Ovary (tissue), 9 donors: ENCODE data around the gene NAXD. TPM values are rescaled to one million over a fixed set of nuclear protein-coding genes. Genes with fewer than 3 reads are reported as not detected.

Experiments
- DNase-seq, 5 donors: peaks; one replicate each; pipeline ENCODE4 v3.0.0-alpha.2; 2019 to 2020
- H3K27ac ChIP-seq, 2 donors: fragments of 200-600 bp; one replicate each; pipeline versions ENCODE4 v1.5.1 to v1.8.0; 2019 to 2022
- H3K27me3 ChIP-seq: fragments of 200-600 bp; one replicate; pipeline ENCODE4 v1.8.0; 2022
- H3K36me3 ChIP-seq: fragments of 200-600 bp; sonication (generic); one replicate; pipeline ENCODE4 v1.5.1; 2019
- H3K4me1 ChIP-seq: one replicate; pipeline ENCODE4 v1.8.1; 2013; ENCODE audit warnings: mild to moderate bottlenecking, moderate library complexity; ENCODE audit not compliant: insufficient read depth
- H3K4me3 ChIP-seq: fragments of 200-600 bp; sonication (generic); one replicate; pipeline ENCODE4 v1.5.1; 2017
- H3K9me3 ChIP-seq, 2 donors: fragments of 200-600 bp in 1 of 2; sonication (generic) in 1 of 2; one replicate each; pipeline versions ENCODE4 v1.5.1 to v1.8.1; 2013 to 2019; ENCODE audit warnings: mild to moderate bottlenecking in 1 of 2, moderate library complexity in 1 of 2
- EP300 ChIP-seq: sonication (generic); formaldehyde crosslinking; IDR thresholded peaks from one replicate; pipeline ENCODE4 v1.6.1; 2017; ENCODE audit warnings: antibody characterized with exemption
- POLR2A ChIP-seq: fragments of 450-650 bp; IDR thresholded peaks from one replicate; pipeline ENCODE4 v1.6.1; 2017; ENCODE audit warnings: antibody characterized with exemption, mild to moderate bottlenecking, moderate library complexity
- WGBS, 3 donors: extraction: QIAGEN DNeasy Blood & Tissue Kit in 1 of 3; methylation state at CpG; one replicate each; pipeline versions ENCODE4 v1.1.5 to v1.1.7; 2013 to 2017; 5-methylcytosine and 5-hydroxymethylcytosine counted together
- intact Hi-C, 4 donors: fragments of 100-400 bp; cut with DNase I; formaldehyde crosslinking; loops; one replicate each; pipeline versions ENCODE4 v1.11.0 to v1.15.1; 2022 to 2023
- polyA plus RNA-seq, 2 donors: library from polyadenylated mRNA; stranded (reverse); fragments of 200-250 nt in 1 of 2; fragments of 350-450 nt in 1 of 2; fragmentation: Illumina TruSeq in 1 of 2; extraction: RNeasy Lipid Tissue Mini Kit (QIAGEN cat#74804) in 1 of 2; gene quantifications; one replicate each; pipeline ENCODE4 v1.2.3, GENCODE V29; 2013 to 2014
- total RNA-seq, 7 donors: library from RNA; depleted of rRNA in 2 of 7; stranded (reverse); fragments of >200 nt in 2 of 7; fragmentation: NEBNext Ultra II Directional in 3 of 7; extraction: Animal tissue kit (Norgen Biotek cat#: 25700) in 3 of 7; gene quantifications; one replicate each; pipeline versions ENCODE4 v1.1.0 to v1.2.4, GENCODE V29; 2016 to 2023
- TF ChIP-seq, protein P1 (sequence below), 3 donors: fragments of 450-650 bp in 2 of 3; fragments of 200-600 bp in 1 of 3; IDR thresholded peaks; one replicate each; pipeline versions ENCODE4 v1.5.1 to v1.8.0; 2016 to 2022; ENCODE audit warnings: antibody characterized with exemption in 3 of 3, mild to moderate bottlenecking in 1 of 3
- donor health status: DM: no; HTN: no; CAD: no; lungs with moderate emphysema.
- donor health status: DM: no; HTN: no; CAD: no.
- donor health status: Bipolar disorder and iron deficiency.
- donor health status: DM: yes; HTN: yes; CAD: no.
- donor health status: DM: no; HTN: no; CAD: no.
- donor health status: DM: yes; HTN: yes; CAD: no.

Gene NAXD
- total and polyA plus RNA-seq, 9 donors = 28.4 to 67.1 (median 48.5) TPM

- Histone ChIP-seq H3K9me3 (no peaks in the 10 kb centered on the region), H3K27ac (no peak overlapping the region), H3K4me3 (no peak overlapping the region), H3K4me1 (peaks cover 4% of the 10 kb centered on the region), H3K27me3 (no peaks in the 10 kb centered on the region), H3K36me3 (no peaks in the 10 kb centered on the region)
- WGBS, 3 donors = 87 to 90% (median 90%) methylated on average over 14 of the region's 14 CpGs
- no peak for TF ChIP-seq POLR2A
- TF ChIP-seq EP300 = no peak
- TF ChIP-seq, protein P1, sequence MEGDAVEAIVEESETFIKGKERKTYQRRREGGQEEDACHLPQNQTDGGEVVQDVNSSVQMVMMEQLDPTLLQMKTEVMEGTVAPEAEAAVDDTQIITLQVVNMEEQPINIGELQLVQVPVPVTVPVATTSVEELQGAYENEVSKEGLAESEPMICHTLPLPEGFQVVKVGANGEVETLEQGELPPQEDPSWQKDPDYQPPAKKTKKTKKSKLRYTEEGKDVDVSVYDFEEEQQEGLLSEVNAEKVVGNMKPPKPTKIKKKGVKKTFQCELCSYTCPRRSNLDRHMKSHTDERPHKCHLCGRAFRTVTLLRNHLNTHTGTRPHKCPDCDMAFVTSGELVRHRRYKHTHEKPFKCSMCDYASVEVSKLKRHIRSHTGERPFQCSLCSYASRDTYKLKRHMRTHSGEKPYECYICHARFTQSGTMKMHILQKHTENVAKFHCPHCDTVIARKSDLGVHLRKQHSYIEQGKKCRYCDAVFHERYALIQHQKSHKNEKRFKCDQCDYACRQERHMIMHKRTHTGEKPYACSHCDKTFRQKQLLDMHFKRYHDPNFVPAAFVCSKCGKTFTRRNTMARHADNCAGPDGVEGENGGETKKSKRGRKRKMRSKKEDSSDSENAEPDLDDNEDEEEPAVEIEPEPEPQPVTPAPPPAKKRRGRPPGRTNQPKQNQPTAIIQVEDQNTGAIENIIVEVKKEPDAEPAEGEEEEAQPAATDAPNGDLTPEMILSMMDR (IDR thresholded peaks at IDR 0.05) = no peak
- intact Hi-C loops = no loop called here
- DNase-seq = no peak
These were observed 35.1 kb downstream of the NAXD start for GRCh38 chr13:110650436-110650835.

DNA sequence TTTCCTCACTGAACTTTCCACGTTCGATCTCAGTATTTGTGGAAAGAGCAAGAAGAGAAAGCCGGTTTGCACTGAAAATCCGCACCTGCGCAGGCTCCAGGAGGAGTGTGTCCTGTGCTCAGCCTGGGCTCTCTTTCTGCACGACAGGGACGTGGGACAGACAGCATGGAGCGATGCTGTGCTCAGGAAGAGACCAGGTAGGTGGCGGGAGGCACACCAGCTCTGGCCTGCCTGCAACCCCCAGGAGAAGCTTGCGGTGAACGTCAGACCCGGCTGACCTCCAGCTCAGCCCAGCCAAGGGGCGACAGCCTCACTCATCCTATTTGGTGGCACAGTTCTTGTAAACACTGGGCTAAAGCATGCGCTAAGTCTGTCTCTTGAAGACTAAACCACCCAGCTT lies 35.9 kb downstream of the NAXD start:
- Histone ChIP-seq H3K27ac (no peak overlapping the region), H3K27me3 (no peaks in the 10 kb centered on the region), H3K36me3 (no peaks in the 10 kb centered on the region), H3K9me3 (no peaks in the 10 kb centered on the region), H3K4me1 (peaks cover 4% of the 10 kb centered on the region), H3K4me3 (no peak overlapping the region)
- intact Hi-C loops = no loop called here
- 92 to 95% (median 94%) methylated on average over 14 of the region's 14 CpGs for WGBS, 3 donors
- no peak for DNase-seq
- TF ChIP-seq POLR2A = no peak
- no peak for TF ChIP-seq EP300
- TF ChIP-seq, protein P1 (IDR thresholded peaks at IDR 0.05) = no peak

- DNase-seq = no peak
These were observed 36.4 kb downstream of the NAXD start for GRCh38 chr13:110651726-110652230.

DNA sequence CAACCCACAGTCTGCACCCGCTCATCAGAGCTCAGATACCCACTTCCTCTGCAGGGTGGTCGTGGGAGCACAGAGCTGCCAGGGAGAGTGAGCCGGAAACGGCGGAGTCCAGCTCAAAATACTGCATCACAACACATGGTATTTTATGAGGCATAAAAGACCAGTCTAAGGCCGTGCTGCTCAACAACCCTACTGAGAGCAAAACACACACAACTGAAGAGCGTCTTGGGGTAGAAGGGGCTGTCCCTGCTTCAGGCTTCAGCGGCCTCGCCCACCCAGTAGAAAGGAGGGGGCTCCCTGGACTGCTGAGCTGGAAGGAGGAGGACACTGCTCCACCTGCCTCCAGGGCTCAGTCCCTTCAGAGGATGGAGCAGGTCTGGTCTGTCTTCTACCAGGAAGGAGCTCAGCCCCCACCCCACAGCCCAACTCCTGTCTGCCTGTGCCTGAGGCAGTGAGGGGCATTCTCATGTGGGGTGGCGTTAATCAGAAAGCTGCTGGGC lies 36.9 kb downstream of the NAXD start:
- intact Hi-C loops = no loop called here
- 89 to 92% (median 91%) methylated on average over 10 of the region's 10 CpGs for WGBS, 3 donors
- TF ChIP-seq, protein P1 (IDR thresholded peaks at IDR 0.05) = no peak
- TF ChIP-seq EP300 = no peak
- TF ChIP-seq POLR2A = no peak
- H3K27ac ChIP-seq = no peak overlapping the region
- no peaks in the 10 kb centered on the region for H3K9me3 ChIP-seq
- no peaks in the 10 kb centered on the region for H3K27me3 ChIP-seq
- H3K4me1 ChIP-seq = peaks cover 4% of the 10 kb centered on the region
- no peak for DNase-seq
- H3K4me3 ChIP-seq = no peak overlapping the region
- no peaks in the 10 kb centered on the region for H3K36me3 ChIP-seq

More at GRCh38 chr13:110651726-110652230, 36.4 kb downstream of the NAXD start:
- H3K4me3 ChIP-seq = no peak overlapping the region
- WGBS, 3 donors = 91 to 95% (median 93%) methylated on average over 16 of the region's 16 CpGs
- intact Hi-C loops = no loop called here
- no peaks in the 10 kb centered on the region for H3K9me3 ChIP-seq
- H3K36me3 ChIP-seq = no peaks in the 10 kb centered on the region
- H3K27me3 ChIP-seq = no peaks in the 10 kb centered on the region
- peaks cover 4% of the 10 kb centered on the region for H3K4me1 ChIP-seq
- TF ChIP-seq EP300 = no peak
- TF ChIP-seq, protein P1 (IDR thresholded peaks at IDR 0.05) = no peak
- no peak for TF ChIP-seq POLR2A
- H3K27ac ChIP-seq = no peak overlapping the region
